T-helper 2 cell treated with Interferon-gamma antibody and Interleukin-4, amounts not matched to agents 5 μg/mL and 100 μg/mL, for 36 hours (primary cell): ENCODE results near the gene MND1.
"Not testable (repeated sequence)": the region's sequence is repeated elsewhere in the genome, so short reads cannot be mapped to it uniquely, and the experiment has no call there.

Source experiments
- DNase-seq: peaks from one replicate; pipeline ENCODE4 v3.0.0; 2021; ENCODE audit warnings: low spot score
- H3K27ac Mint-ChIP-seq: one replicate; pipeline ENCODE4 v1.8.0; 2021; ENCODE audit warnings: mild to moderate bottlenecking, mixed read lengths
- H3K27me3 Mint-ChIP-seq: one replicate; pipeline ENCODE4 v1.8.0; 2021; ENCODE audit warnings: low read depth, mixed read lengths
- H3K36me3 Mint-ChIP-seq: one replicate; pipeline ENCODE4 v1.8.0; 2021; ENCODE audit warnings: low read depth, mixed read lengths
- H3K4me1 Mint-ChIP-seq: one replicate; pipeline ENCODE4 v1.8.0; 2021; ENCODE audit warnings: low read depth, mixed read lengths
- H3K4me3 Mint-ChIP-seq: one replicate; pipeline ENCODE4 v1.8.0; 2022; ENCODE audit warnings: mild to moderate bottlenecking, moderate library complexity, mixed read lengths
- H3K9me3 Mint-ChIP-seq: one replicate; pipeline ENCODE4 v1.8.0; 2021; ENCODE audit warnings: mixed read lengths

The MND1 gene

DNA sequence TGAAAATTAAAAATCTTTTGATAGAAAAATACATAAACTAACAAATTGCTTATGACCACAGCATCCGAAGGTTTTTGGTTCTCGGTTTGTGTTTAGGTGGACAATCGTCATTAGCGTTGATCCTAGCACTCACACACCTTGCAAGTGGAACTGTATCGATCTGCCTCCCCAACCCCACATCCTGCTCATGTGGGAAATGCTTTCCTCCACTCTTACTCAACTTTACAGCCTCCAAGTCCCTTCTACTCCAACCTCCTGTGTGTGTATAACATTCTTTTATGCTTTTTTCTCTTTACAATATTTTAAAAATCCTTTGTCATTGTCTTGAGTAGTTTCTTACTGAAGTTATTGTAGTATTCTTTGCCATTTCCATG is 106.0 kb downstream of the MND1 start:
- H3K4me3 Mint-ChIP-seq: peak overlapping the region; percentile 60
- H3K27me3 Mint-ChIP-seq: no peaks in the 10 kb centered on the region
- peak overlapping the region; percentile 83 for H3K27ac Mint-ChIP-seq
- no peaks in the 10 kb centered on the region for H3K9me3 Mint-ChIP-seq
- no peak for DNase-seq
- peaks cover 2% of the 10 kb centered on the region for H3K36me3 Mint-ChIP-seq
- H3K4me1 Mint-ChIP-seq: peaks cover 23% of the 10 kb centered on the region

DNA sequence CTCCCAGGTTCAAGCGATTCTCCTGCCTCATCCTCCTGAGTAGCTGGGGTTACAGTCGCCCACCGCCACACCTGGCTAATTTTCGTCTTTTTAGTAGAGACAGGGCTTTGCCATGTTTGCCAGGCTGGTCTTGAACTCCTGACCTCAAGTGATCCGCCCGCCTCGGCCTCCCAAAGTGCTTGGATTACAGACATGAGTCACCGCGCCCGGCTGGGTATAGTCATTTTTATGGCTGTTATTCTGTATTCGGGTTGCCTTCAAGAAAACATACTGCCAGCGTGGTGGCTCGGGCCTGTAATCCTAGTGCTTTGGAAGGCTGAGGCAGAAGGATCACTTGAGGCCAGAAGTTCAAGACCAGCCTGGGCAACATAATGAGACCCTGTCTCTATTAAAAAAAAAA is 106.7 kb downstream of the MND1 start:
- not testable (repeated sequence) for H3K4me3 Mint-ChIP-seq, H3K27ac Mint-ChIP-seq, DNase-seq, H3K27me3 Mint-ChIP-seq, H3K36me3 Mint-ChIP-seq, H3K9me3 Mint-ChIP-seq
- peaks cover 23% of the 10 kb centered on the region for H3K4me1 Mint-ChIP-seq

DNA sequence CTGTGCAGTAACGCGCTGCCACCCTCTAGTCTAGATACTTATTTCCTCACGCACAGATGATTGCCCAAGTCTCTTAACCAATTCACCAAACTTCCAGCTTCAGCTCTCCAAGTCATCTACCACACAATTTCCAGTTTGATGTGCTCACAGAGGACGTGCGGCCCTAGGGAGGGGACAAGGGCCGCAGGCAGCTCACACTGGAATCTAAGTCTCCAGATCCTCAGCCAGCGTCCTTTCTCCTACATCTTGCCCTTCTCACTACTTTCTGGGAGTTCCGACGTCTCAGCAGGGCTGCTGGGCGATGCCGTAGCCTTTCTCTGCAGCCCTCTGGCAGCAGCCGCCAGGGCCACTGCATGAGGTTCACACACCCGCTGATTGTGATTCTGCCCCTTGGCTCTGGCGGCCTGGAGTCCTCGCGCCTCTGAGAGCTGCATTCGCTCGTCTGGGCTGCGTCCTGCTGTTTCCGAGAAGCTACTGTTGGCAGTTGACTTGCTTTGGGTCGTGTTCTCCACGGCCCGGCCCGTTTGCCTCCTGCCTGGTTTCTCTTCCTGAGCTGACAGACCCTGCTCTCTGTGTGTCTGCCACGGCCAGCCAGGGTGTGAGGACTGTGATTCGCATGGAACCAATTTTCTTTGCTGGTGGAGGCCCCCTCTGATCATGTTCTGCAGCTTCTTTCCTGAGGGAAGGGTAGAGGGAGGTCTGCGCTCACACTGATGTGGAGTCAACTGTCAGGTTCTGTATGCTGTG is 107.6 kb downstream of the MND1 start:
- no peak for DNase-seq
- H3K27ac Mint-ChIP-seq: no peak overlapping the region
- H3K4me3 Mint-ChIP-seq: no peak overlapping the region
- H3K27me3 Mint-ChIP-seq: no peaks in the 10 kb centered on the region
- no peaks in the 10 kb centered on the region for H3K9me3 Mint-ChIP-seq
- H3K4me1 Mint-ChIP-seq: peaks cover 23% of the 10 kb centered on the region
- peaks cover 2% of the 10 kb centered on the region for H3K36me3 Mint-ChIP-seq

DNA sequence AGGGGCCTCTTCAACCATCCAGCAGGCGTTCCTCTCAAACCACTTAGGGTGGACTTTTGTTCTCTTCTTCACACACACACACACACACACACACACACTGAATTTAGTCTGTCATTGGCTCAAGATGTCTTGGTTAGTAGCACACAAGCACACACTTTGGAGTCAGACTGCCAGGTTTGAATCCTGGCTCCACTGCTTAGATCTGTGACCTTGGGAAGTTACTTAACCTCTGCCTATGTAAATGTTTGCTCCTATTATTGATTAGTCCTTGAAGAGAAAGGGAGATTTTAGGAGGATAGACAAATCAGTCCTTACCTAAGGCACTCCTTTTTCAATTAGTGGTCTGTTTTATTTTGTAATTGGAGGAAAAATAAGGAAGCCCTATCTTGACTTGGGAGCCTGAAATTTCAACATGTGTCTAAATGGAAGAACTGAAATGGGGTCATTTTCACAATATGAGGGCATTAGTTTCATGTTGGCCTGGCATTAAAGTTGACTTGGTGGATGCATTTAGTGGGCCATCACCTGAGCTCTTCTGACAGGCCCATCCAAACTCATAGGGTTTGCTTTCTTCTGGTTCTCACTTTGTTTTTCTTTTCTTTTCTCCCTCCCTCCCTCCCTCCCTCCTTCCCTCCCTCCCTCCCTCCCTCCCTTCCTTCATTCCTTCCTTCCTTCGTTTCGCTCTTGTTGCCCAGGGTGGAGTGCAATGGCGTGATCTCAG is 108.3 kb downstream of the MND1 start:
- H3K4me3 Mint-ChIP-seq: no peak overlapping the region
- no peaks in the 10 kb centered on the region for H3K27me3 Mint-ChIP-seq
- H3K4me1 Mint-ChIP-seq: peaks cover 23% of the 10 kb centered on the region
- H3K36me3 Mint-ChIP-seq: peaks cover 2% of the 10 kb centered on the region
- no peak overlapping the region for H3K27ac Mint-ChIP-seq
- H3K9me3 Mint-ChIP-seq: no peaks in the 10 kb centered on the region
- no peak for DNase-seq

DNA sequence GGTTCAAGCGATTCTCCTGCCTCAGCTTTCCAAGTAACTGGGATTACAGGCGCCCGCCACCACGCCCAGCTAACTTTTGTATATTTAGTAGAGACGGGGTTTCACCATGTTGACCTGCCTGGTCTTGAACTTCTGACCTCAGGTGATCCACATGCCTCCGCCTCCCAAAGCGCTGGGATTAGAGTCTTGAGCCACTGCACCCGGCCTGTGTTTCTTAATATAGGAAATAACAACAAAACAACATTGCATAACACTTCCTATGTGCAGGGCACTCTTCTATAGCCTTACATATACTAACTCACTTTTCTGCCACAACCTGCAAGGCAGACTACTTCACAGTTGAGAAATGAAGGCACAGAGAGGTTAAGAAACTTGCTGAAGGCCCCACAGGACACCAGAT is 108.9 kb downstream of the MND1 start:
- Mint-ChIP-seq H3K36me3 (peaks cover 2% of the 10 kb centered on the region), H3K4me1 (peaks cover 22% of the 10 kb centered on the region), H3K27me3 (no peaks in the 10 kb centered on the region), H3K27ac (no peak overlapping the region), H3K4me3 (no peak overlapping the region), H3K9me3 (no peaks in the 10 kb centered on the region)
- DNase-seq: no peak

DNA sequence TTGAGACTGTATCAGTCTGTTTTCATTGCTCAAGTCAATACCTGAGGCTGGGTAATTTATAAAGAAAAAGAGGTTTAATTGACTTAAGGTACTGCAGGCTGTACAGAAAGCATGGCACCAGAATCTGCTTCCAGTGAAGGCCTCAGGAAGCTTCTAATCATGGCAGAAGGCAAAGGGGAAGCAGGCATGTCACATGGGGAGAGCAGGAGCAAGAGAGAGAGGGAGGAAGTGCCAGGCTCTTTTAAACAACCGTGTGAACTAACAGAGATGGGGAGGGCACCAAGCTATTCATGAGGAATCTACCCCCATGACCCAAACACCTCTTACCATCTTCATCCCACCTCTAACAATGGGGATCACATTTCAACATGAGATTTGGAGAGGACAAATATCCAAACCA is 114.5 kb downstream of the MND1 start:
- Mint-ChIP-seq H3K9me3 (no peaks in the 10 kb centered on the region), H3K4me1 (peaks cover 6% of the 10 kb centered on the region), H3K4me3 (no peak overlapping the region), H3K27me3 (no peaks in the 10 kb centered on the region), H3K27ac (no peak overlapping the region), H3K36me3 (no peaks in the 10 kb centered on the region)
- DNase-seq: no peak

DNA sequence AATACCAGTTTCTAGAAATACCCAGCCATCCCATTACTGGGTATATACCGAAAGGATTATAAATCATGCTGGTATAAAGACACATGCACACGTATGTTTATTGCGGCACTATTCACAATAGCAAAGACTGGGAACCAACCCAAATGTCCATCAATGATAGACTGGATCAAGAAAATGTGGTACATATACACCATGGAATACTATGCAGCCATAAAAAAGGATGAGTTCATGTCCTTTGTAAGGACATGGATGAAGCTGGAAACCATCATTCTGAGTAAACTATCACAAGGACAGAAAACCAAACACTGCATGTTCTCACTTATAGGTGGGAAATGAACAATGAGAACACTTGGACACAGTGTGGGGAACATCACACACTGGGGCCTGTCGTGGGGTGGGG is 117.1 kb downstream of the MND1 start:
- peaks cover 18% of the 10 kb centered on the region for H3K4me1 Mint-ChIP-seq

DNA sequence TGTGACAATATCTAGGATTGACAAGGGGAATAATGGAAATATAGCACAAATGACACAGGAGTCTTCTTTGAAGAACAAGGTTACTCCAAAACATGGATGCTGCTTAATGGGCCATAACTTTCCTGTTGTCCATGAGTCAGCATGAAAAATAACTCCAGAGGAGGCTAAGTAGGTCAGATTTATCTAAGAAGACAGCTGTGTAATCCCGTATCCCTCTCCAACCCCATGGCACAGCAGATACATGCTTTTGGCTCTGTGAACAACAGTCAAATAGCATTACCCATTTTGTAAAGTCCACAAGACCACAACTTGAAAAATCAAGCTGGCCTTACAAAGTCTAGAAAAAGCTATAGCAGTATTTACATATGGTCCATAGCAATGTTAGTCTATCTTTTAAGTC is 119.6 kb downstream of the MND1 start:
- H3K36me3 Mint-ChIP-seq: peaks cover 6% of the 10 kb centered on the region

More for the DNA sequence above, 117.1 kb downstream of the MND1 start:
- not testable (repeated sequence) for H3K36me3 Mint-ChIP-seq, DNase-seq, H3K4me3 Mint-ChIP-seq, H3K9me3 Mint-ChIP-seq, H3K27me3 Mint-ChIP-seq, H3K27ac Mint-ChIP-seq

More for the DNA sequence above, 119.6 kb downstream of the MND1 start:
- H3K4me1 Mint-ChIP-seq: peaks cover 32% of the 10 kb centered on the region
- no peak for DNase-seq
- no peaks in the 10 kb centered on the region for H3K9me3 Mint-ChIP-seq
- no peak overlapping the region for H3K27ac Mint-ChIP-seq
- no peak overlapping the region for H3K4me3 Mint-ChIP-seq
- no peaks in the 10 kb centered on the region for H3K27me3 Mint-ChIP-seq
